NK-92 treated with Interleukin-12 subunit alpha and Interleukin-12 subunit beta, amount 100 ng/mL, for 24 hours (cell line): Measurements from ENCODE around the gene CES3.

ENCODE experiments used
- DNase-seq: peaks from one replicate; lab custom pipeline; 2025; lab: John Stamatoyannopoulos, UW

Gene CES3, protein sequence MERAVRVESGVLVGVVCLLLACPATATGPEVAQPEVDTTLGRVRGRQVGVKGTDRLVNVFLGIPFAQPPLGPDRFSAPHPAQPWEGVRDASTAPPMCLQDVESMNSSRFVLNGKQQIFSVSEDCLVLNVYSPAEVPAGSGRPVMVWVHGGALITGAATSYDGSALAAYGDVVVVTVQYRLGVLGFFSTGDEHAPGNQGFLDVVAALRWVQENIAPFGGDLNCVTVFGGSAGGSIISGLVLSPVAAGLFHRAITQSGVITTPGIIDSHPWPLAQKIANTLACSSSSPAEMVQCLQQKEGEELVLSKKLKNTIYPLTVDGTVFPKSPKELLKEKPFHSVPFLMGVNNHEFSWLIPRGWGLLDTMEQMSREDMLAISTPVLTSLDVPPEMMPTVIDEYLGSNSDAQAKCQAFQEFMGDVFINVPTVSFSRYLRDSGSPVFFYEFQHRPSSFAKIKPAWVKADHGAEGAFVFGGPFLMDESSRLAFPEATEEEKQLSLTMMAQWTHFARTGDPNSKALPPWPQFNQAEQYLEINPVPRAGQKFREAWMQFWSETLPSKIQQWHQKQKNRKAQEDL

DNA sequence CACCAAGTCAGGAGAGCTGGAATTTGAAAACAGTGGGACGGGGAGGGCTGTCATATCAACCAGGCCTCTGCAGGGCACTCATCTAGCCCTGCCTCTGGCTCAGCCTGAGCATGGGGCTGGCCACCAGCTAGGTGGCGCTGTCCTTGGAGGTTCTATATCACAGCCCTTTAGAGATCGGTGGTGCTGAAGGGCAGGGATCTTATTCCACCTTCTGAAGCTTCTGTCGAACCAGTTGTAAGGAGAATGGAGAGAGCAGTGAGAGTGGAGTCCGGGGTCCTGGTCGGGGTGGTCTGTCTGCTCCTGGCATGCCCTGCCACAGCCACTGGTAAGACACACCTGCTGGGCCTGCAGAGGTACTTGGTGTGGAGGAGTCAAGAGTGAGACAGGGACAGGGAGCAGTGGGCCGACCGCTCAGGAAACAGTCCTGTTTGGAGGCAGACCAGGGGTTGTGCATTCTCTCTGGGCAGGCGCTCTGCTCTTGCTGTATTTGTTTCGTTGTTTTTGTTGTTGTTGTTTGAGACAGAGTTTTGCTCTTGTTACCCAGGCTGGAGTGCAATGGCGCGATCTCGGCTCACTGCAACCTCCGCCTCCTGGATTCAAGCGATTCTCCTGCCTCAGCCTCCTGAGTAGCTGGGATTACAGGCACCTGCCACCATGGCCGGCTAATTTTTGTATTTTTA lies at the start of gene CES3:
Gene CES3, plus strand, starts transcription at position 202 of the 680 bp plus-strand sequence. Its CDS starts 42 bp downstream, at position 244.
- DNase-seq: no peak

DNA sequence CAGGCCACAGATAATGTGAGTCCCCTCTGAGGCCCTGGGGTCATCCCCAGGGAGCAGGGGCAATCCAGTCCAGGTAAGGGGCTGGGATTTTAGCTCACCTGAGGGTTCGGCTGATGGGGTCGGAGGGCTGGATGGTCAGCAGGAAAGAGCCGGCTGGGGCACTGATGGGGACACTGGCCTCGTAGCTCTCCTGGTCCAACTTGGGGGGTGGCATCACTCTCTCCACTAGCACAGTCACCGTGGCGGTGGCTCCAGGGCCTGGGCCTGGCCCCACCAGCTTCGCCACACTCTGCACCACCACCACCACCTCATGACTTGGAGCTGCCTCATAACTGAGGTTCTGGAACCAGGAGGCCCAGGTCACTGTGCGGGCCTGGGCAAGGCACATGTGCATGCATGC lies 49.3 kb upstream of the CES3 start:
- no peak for DNase-seq

DNA sequence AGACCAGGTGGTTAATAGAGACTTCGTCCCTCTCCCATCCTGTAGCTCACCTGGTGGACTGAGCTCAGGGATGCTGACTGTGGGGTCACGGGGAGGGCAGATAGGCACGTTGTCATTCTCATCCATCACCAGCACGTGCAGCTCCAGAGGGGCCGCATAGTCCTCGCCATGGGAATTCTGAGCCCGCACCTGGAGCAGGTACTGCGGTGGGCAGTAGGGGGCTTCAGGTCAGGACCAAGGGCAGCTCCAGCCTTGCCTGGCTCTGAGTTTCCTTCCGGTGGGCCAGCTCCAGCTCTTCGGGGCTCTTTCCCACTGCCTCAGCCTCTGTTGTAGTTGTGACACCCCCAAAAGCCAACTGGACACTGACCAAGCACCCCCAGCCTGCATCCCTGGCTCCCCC lies 48.0 kb upstream of the CES3 start:
- DNase-seq: no peak

DNA sequence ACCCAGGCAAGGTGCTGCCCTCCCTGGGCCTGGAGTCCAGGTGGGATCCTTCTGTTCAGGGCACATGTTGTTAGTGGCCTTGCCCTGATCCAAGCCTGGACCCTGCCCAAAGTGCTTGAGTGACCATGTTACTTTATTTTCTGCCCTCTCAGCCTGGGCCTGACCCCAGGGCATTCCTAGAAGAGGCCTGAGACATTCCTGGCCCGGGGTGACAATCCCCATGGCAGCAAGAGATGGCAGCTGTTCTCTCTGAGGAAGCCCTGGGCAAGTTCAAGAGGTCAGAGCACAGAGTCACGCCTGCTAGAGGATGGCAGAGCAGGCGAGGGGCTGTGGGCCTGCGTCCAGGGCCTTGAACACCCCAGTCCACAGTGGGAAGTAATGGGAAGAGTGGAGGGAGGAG lies 47.4 kb upstream of the CES3 start:
- DNase-seq: no peak

DNA sequence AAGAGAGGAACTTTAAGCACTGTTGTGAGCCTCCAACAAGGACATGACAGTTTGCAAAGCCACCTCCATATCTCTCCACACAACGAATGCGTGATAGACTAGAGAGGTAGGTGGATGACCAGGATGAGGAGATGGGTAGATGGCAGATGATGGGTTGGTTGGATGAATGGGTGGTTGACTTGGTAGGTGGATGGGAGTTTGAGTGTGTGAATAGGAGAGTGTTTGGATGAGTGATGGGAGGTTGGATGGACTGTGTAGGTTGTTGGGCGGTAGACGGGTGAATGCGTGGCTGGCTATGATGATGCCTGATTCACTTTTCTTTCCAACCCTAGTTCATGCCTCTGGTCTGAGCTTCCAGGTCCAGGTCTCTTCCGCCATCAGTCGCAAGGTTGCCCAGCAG lies 46.5 kb upstream of the CES3 start:
- DNase-seq: no peak

DNA sequence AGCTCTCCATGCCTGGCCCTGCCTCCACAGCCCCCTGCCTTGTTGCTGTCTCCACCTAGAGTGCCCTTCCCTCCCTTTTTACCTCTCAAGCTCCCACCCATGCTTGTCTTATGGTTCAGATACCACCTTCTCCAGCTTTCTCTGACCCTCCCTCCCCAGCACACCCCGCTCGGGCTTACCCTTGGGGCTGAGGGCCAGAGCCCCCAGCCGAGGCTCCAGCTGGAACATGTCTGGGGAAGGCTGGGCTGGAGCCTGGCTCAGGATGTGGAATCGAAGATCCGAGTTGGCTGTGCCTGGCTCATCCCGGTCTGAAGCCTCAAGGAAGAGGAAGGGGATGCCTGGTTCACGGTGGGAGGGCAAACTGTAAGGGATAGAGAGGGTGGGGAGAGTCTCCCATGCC lies 46.0 kb upstream of the CES3 start:
- no peak for DNase-seq

DNA sequence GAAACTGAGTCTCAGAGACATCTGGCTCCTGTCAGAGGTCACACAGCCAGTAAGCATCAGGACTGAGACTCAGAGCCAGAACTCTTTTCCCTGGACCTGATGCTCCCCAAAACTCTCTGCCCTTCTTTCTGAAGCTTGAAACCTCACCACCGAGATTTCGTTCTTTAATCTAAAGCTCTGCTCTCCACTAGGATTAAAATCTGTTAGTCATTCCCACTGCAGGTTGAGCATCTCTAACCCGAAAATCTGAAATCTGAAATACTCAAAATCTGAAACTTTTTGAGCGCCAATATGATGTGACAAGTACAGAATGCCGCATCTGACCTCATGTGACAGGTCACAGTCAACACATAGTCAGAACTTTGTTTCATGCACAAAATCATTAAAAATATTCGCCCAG lies 44.5 kb upstream of the CES3 start:
- no peak for DNase-seq

DNA sequence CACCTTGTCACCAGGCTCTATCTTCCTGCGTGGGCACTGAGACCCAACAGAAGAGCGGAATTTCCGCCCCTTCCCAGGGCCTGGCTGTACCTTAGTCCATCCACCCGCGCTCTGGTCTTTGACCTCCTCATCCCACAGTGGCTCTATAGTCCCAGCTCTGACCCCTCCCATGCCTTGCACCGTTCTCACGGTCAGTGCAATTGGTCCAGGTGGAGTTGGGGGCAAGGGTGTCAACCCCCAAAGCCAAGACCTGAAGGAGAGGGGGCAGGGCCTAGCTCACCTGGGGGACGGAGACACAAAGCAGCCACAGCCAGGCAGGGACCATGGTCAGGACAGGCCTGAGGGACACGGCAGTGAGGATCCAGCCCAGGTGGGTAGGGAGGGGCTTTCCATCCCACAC lies 43.3 kb upstream of the CES3 start:
- DNase-seq: no peak

DNA sequence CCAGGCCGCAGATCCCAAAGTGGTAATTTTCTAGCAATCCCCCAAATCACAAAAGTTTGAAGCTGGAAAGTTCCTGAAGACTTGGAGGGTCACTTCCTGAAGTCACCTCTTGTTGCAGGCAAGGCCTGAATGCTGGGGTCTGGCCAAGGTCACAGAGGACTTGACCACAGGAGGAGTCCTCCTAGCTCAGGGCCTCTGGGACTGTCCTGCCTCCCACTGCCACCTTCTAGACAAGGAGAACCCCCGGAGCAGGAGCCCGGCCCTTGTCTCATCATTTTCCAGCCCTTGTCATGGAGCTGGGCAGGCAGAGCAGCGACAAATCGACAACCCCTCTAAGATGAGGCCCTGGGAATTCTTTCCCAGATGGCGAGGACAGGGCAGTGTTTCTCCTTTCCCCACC lies 42.7 kb upstream of the CES3 start:
- no peak for DNase-seq

DNA sequence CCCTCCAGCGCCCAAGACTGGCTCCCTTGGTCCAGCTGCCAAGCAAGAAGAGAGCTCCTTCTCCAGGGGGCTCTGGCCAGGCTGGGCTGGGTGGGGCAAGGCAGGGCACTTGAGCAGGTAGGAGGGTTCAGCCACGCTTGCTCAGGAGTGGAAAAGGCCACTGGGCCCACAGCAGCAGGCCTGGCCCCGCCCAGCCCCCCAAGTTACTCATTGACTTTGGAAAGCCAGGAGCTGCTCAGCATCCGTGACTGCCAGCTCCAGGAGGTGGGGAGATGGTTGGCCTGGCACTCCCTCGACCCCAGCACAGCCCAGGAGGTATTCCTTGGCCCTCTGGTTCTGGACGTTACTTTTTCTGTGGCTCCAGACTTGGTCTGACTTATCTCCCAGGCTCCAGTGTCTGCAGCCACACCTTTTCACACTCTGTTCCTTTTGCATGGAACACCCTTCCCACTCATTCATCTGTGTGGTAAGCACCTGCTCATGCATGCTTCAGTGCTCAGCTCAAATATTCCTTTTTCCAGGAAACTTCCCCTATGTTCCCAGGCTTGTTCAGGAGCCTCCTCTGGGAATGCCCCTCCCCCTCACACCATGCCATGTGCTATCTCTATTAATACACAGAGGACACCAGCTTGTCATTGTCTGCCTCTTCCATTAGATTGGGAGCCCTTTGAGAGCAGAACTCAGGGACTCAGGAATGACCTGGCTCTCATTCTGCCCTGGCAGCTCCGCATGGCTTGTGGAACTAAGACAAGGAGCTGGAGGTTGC lies 42.1 kb upstream of the CES3 start, which contains the start of gene CDH16:
Gene CDH16, minus strand, starts transcription at position 83 of the 766 bp plus-strand sequence. CDS start 820 bp downstream, outside the sequence.
- DNase-seq: no peak

DNA sequence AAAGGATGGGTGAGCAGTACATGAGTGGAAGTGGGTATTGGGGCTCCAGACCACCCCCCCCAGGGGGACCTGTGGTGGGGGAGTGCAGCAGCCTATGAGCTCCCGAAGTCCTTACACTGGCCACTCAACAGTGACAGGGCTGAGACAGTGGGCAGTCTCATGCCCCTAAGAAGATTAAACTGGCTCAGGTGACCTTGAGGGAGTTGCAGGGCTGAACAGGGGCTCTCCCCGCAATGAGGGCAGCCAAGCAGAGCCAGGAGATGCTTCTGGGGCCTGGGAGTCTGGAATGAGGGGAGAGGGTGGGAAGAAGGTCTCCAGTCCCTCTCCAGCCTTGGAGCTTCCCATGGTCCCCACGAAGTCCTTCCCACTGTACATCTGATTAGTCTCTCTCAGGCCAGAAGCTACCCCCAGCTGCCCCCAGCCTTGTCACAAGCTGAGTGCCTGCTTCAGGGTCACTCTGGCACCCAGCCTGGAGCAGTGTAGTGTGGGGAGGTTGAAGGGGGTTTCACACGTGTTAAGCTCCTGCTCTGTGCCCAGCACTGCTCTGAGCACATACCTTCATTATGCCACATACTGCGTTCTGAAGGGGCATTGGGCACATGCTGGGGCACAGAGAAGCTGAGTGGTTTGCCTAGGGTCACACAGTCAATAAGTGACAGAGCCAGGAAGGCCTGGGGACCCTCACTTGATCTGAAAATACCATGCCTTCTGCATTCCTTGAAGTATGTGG lies 41.3 kb upstream of the CES3 start:
- no peak for DNase-seq

DNA sequence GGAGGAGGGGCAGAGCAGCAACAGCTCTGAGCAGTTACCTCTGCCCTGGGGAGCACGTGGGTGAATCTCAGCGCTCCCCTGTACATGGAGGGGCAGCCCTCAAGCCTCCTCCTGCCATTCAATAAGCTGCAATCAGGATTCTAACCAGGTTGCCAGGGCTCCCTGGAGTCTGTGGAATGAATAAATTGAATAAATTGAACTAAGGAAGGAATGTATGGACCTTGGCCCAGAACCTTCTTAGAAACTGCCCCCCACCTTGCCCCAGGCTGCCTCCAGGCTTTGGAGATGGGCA lies 40.8 kb upstream of the CES3 start:
- no peak for DNase-seq

DNA sequence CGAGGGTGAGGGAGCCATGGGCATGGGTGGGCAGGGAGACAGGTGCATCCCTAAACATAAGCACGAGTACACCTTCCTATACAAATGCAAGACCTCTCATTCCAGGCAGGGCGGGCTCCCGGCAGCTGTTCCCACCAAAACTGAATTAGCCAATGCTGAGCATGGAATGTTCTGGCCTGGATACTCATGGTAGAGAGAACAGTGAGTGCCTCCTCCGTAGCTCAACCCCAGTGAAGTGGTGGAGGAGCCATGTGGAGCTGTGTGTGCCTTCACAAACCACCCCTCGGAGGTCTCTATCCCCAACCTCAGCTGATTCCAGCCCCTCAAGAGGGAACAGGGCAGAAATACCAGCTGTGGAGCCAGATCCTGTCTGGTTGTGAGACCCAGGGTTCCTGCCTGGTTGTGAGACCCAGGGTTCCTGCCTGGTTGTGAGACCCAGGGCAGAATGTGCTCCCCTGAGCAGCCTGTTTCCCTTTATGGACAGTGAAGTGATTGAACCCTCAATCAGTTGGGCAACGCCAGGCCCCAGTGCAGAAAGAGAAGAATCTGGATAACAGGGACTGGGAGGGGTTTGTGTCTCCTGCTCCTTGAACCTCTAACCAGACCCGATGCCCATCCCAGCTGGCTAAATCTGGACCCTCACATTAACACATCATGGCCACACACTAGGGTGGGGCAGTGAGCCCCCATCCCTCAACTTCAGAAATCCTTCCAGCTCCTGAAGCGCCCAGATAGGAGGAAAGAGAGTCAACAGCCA lies 40.0 kb upstream of the CES3 start:
- DNase-seq: no peak

DNA sequence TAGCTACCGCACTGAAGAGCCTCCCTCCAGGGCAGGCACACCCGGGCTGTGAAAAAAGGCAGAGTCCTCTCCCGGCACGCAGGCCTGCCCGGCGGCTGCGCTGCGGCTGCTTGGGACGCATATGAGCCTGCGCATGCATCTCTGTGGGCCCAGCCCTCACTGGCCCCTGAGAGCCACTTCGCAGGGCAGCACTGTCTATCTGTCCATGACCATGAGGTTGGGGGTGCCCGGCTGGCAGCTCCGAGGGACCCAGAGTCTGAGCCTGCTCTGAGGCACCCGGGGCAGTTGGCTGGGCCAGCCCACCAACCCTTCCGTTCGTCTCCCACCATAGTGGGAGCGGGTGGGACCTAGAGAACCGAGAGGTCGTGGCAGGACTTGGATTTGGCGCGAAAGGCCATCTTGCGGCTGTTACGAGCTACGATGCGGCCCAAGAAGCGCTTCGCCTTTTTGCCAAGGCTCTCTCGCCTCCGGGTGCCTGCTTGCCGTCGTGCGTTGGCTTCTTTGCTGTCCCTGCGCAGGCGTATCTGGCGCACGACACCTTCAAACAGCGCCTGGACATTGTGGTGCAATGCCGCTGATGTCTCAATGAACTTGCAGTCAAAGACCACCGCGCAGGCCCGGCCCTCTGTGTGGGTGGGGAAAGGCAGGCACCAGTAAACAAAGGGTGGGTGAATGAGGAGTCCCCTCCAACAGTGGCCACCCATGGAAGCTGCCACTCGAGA lies 39.2 kb upstream of the CES3 start:
- DNase-seq: no peak

DNA sequence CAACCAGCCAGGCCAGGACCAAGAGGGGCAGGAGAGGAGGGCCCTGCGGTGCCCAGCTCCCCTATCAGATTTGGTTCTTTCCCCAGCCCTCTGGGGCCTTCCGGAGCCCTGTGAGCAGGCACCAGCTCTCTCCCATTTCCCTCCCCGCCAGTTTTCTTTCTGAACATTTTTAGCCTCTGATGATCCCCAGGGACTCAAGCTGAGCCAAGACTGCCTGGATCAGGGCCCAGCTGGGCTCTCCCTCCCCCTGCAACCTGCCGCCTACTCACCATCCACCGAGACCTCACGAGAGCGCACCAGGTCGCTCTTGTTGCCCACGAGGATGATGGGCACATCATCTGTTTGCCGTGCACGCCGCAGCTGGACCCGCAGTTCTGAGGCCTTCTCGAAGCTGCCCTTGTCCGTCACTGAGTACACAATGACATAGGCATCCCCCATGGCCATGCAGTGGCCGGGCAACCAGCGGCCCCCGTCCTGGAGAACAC lies 37.8 kb upstream of the CES3 start:
- DNase-seq: no peak

DNA sequence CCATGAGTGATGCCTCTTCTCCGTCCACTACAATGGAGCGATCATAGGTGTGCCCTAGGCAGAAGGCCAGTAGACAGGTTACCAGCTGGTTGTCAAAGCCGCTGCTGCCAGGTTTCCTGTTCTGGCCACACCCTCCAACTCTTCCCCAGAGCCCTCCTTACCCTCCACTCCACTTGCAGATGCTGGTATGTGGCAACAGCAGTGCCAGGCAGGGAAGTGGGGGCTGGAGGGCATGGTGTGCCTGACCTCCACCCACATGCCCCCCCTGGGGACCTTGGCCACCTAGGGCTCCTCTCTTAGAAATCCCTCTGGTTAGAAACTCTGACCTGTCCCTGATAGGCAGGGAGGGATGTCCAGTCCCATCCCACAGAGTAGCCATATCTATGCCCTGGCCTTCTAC lies 37.2 kb upstream of the CES3 start:
- no peak for DNase-seq

DNA sequence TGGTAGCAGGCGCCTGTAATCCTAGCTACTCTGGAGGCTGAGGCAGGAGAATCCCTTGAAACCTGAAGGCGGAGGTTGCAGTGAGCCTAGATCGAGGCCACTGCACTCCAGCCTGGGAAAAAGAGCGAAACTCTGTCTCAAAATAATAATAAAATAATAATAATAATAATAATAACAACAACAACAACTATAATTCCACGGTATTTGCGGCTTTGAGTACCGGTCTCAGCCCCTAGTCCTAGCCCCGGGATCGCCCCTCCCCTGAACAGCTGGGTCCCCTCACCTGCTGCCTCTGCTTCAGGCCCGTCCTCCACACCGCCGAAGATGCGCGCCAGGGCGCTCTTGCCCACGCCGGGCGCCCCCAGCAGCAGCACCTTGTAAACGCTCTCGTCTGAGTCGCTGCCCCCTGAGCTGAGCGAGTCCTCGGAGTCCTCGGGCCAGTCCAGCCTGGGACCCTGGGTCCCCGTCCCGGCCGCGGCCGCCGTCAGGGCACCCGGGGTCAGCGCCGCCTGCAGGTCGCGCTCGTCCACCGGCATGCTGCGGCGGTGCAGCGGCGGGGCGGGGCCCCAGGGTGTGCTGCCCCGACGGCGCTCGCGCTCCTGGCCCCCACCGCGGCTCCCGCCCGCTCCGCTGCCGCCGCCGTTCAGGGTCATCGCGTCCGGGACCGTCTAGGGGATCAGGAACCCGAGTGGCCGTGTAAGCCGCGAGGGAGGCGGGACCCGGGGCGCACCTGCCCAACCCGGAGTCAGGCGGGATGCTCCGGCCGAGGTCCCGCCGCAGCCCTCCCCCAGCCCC lies 36.3 kb upstream of the CES3 start:
- no peak for DNase-seq

DNA sequence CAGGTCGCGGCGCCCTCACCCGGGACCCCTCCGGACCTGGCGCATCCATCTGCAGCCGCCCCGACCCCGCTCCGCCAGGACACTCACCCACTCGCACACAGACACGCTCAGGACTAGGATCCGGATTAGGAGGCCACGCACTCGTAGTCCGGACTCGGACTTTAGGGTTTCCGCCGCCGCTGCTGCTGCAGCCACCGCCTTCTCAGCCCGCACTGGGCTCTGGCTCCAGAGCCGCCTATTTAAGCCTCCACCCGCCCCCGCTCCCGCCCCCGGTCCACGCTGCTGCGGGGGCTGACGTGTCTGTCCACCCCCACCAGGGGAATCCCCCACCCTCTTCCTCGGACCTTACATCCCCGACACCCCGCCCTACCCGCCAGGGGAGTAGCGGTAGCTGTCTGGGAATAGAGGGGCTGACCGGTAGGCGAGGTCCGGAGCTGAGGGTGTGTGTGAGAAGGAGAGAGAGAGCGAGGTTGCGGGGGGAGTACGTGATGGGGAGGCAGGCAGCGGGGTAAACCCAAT lies 35.7 kb upstream of the CES3 start, which contains the start of gene RRAD:
Gene RRAD, minus strand, starts transcription at position 214 of the 519 bp plus-strand sequence. CDS start 356 bp downstream, outside the sequence.
- no peak for DNase-seq
